Heart left ventricle (tissue), 13 donors: ENCODE data around the gene YWHAQ.

ENCODE experiments used
- CTCF ChIP-seq, 12 donors: fragments of 200-600 bp; sonication (generic) in 4 of 12; IDR thresholded peaks; one replicate each; pipeline versions ENCODE4 v1.5.0 to v1.8.0; 2018 to 2022; ENCODE audit warnings: antibody characterized with exemption in 12 of 12, mild to moderate bottlenecking in 5 of 12
- POLR2A ChIP-seq, 2 donors: fragments of 450-650 bp; IDR thresholded peaks; one replicate each; pipeline ENCODE4 v1.6.1; 2017; ENCODE audit warnings: antibody characterized with exemption in 2 of 2, mild to moderate bottlenecking in 2 of 2, moderate library complexity in 2 of 2
- donor health status: ischemic (EF 13 %, LVEDD 7.1; RV severe dilation, severe dysfunction).
- donor health status: DM: no; HTN: yes; CAD: no.
- donor health status: DM: no; HTN: no; CAD: no.
- donor health status: ischemic (EF 25% LVEDD 6.9; RV normal size, moderate dysfunction).
- donor health status: ischemic (EF 25% LVEDD 5.7; RV mildly dilated, moderate dysfunction).
- donor health status: ischemic (EF 35%, LVEDD 5.7; RV mildly dilated, moderate dysfunction).
- donor health status: nonischemic (EF 11% LVEDD 7.7; RV severe dilation, severe dysfunction).
- donor health status: DM: yes; HTN: yes; CAD: no.
- donor health status: PGD.
- donor health status: ischemic (EF 29% LVEDD 5.4; RV normal size, mild dysfunction).
- donor health status: nonischemic (EF 23%, LVEDD 6.1; RV moderate dilation, normal function).

GRCh38 chr2:9652898-9653479 is 22.2 kb upstream of the YWHAQ start:
- no peak for TF ChIP-seq CTCF (IDR thresholded peaks at IDR 0.05)
- TF ChIP-seq POLR2A (IDR thresholded peaks at IDR 0.05): no peak
